Gastroesophageal sphincter (tissue), 3 donors: ENCODE data around the gene NUDT4.

Source experiments
- CTCF ChIP-seq, 4 experiments: fragments of 200-600 bp in 2 of 4; fragments of 450-650 bp in 2 of 4; sonication (generic) in 1 of 4; IDR thresholded peaks; one replicate each; pipeline ENCODE4 v1.5.1; 2017 to 2019; ENCODE audit warnings: antibody characterized with exemption in 4 of 4, mild to moderate bottlenecking in 2 of 4, moderate library complexity in 2 of 4
- POLR2A ChIP-seq, 2 donors: fragments of 450-650 bp; IDR thresholded peaks; one replicate each; pipeline ENCODE4 v1.6.1; 2017; ENCODE audit warnings: antibody characterized with exemption in 2 of 2, mild to moderate bottlenecking in 2 of 2, moderate library complexity in 1 of 2

GRCh38 chr12:93390031-93390430 lies 12.3 kb downstream of the NUDT4 start:
- no peak for TF ChIP-seq CTCF (IDR thresholded peaks at IDR 0.05)
- no peak for TF ChIP-seq POLR2A (IDR thresholded peaks at IDR 0.05)
